ENCODE measurements around the gene ARL4C.

ARL4C gene

GRCh38 chr2:234500394-234501006 is 3.6 kb upstream of the ARL4C start:
- DNase-seq (ENCODE audit: low spot score): peak; percentile 73

GRCh38 chr2:234497594-234498235 is 834 bp upstream of the ARL4C start:
- DNase-seq (ENCODE audit: low spot score): no peak

GRCh38 chr2:234496055-234496834 is 636 bp downstream of the ARL4C start:
- DNase-seq (ENCODE audit: low spot score): no peak

- no peak for DNase-seq (ENCODE audit: low spot score)
Measured at GRCh38 chr2:234495251-234496054, 1.4 kb downstream of the ARL4C start.

GRCh38 chr2:234494361-234495250 is 2.3 kb downstream of the ARL4C start:
- DNase-seq (ENCODE audit: low spot score): no peak

GRCh38 chr2:234493796-234494195 is 3.1 kb downstream of the ARL4C start:
- DNase-seq (ENCODE audit: low spot score): no peak

- no peak for DNase-seq (ENCODE audit: low spot score)
Measured at GRCh38 chr2:234492717-234493485, 4.0 kb downstream of the ARL4C start.

- no peak for DNase-seq (ENCODE audit: low spot score)
Measured at GRCh38 chr2:234491897-234492296, 5.0 kb downstream of the ARL4C start.

GRCh38 chr2:234491281-234491680 is 5.6 kb downstream of the ARL4C start:
- DNase-seq (ENCODE audit: low spot score): peak; percentile 71

GRCh38 chr2:234490271-234491091 is 6.4 kb downstream of the ARL4C start:
- DNase-seq (ENCODE audit: low spot score): peak; percentile 79

- DNase-seq (ENCODE audit: low spot score): peak; percentile 82
Measured at GRCh38 chr2:234488913-234489451, 7.9 kb downstream of the ARL4C start.

- DNase-seq (ENCODE audit: low spot score): no peak
Measured at GRCh38 chr2:234488486-234488885, 8.4 kb downstream of the ARL4C start.

- no peak for DNase-seq (ENCODE audit: low spot score)
Measured at GRCh38 chr2:234487356-234487755, 9.5 kb downstream of the ARL4C start.

GRCh38 chr2:234483568-234484251 is 13.2 kb downstream of the ARL4C start:
- DNase-seq (ENCODE audit: low spot score): peak; percentile 84

GRCh38 chr2:234481301-234481700 is 15.6 kb downstream of the ARL4C start:
- DNase-seq (ENCODE audit: low spot score): no peak

GRCh38 chr2:234480337-234480736 is 16.5 kb downstream of the ARL4C start:
- DNase-seq (ENCODE audit: low spot score): no peak

- no peak for DNase-seq (ENCODE audit: low spot score)
Measured at GRCh38 chr2:234479465-234479864, 17.4 kb downstream of the ARL4C start.

- no peak for DNase-seq (ENCODE audit: low spot score)
Measured at GRCh38 chr2:234478121-234478858, 18.6 kb downstream of the ARL4C start.
